ENCODE measurements around the gene CDK13.
"Not testable (repeated sequence)": the region's sequence is repeated elsewhere in the genome, so short reads cannot be mapped to it uniquely, and the experiment has no call there.

CDK13 gene

DNA sequence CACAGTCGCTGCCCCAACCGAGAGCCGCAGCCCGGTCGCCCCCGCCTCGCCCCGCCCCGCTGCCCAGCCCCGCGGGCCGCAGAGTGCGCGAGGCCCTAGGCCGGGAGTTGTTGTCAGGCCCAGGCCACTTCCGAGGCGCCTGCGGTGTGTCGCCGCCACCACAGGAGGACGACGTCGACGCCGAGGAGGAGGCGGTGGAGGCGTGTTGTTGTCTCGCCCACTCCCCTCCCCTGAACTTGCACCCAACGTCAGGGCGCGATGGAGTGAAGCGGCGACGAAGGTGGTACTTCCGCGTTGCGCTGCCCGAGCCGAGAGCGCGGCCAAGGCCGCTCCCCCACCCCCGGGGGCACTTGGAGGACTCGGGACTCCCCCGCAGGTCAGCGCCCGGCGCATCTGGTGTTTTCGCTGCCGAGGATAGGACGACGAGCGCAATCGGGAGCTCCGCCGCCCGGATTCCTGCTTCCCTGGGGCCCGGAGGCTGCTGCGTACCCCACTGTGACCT, at the start of gene CDK13:
CDK13 (plus strand) TSS at position 286 of the 502 bp plus-strand sequence. CDS start 386 bp downstream, outside the sequence.
- peak; percentile 84 to 89 for DNase-seq (ENCODE audit: low read depth in 2 of 2)

DNA sequence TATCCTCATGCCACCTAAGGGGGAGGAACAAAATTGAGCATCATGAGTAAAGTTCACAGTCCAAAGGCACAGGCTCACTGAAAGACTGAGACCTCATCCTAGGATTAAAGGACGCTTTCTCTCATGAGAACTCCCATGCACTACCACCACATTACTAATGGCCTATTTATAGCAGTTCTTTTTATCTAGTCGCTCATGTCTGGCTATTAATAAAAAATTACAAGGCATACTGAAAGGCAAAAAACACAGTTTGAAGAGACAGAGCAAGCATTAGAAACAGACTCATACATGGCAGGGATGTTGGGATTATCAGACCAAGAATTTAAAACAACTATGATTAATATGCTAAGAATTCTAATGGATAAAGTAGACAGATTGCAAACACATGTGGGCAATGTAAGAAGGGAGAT, 46.0 kb upstream of the CDK13 start:
- DNase-seq (ENCODE audit: low read depth in 2 of 2), result no peak

DNA sequence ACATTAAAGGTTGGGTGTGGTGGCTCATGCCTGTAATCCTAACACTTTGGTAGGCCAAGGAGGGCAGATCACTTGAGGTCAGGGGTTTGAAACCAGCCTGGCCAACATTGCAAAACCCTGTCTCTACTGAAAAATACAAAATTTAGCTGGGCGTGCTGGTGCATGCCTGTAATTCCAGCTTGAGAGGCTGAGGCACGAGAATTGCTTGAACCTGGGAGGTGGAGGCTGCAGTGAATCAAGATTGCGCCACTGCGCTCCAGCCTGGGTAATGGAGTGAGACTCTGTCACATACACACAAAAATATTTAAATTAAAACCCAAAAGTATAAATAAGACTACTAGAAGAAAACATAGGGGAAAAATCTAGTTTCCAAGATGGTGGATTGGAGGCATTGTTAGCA, 41.9 kb upstream of the CDK13 start:
- DNase-seq (ENCODE audit: low read depth in 2 of 2), result no peak

GRCh38 chr7:39908973-39909372, 41.1 kb upstream of the CDK13 start:
- no peak for DNase-seq (ENCODE audit: low read depth in 2 of 2)

DNA sequence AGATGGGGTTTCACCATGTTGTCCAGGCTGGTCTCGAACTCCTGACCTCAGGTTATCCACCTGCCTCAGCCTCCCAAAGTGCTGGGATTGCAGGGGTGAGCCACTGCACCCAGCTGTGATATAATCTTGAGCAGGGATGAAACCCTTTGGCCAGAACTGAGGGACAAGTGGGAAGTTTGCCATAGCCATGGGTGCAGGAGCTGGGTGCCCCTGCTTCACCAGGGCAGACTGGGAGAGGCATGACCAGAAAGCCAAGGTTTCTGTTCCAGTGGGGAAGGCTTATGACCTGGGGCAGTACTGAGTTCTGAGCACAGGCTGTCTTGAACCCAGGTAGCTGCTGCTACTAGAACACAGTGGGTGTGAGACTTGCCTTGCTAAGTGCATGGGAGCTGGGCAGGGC, 40.5 kb upstream of the CDK13 start:
- no peak for DNase-seq (ENCODE audit: low read depth in 2 of 2)

- DNase-seq (ENCODE audit: low read depth in 2 of 2), result no peak
Measured at GRCh38 chr7:39910108-39910869, 39.8 kb upstream of the CDK13 start.

GRCh38 chr7:39911167-39911566, 38.9 kb upstream of the CDK13 start:
- no peak for DNase-seq (ENCODE audit: low read depth in 2 of 2)

GRCh38 chr7:39915847-39916246, 34.2 kb upstream of the CDK13 start:
- DNase-seq (ENCODE audit: low read depth in 2 of 2), result not testable (repeated sequence)

- no peak for DNase-seq (ENCODE audit: low read depth in 2 of 2)
Measured at GRCh38 chr7:39919646-39920045, 30.4 kb upstream of the CDK13 start.

GRCh38 chr7:39921506-39922175, 28.4 kb upstream of the CDK13 start:
- no peak for DNase-seq (ENCODE audit: low read depth in 2 of 2)

DNA sequence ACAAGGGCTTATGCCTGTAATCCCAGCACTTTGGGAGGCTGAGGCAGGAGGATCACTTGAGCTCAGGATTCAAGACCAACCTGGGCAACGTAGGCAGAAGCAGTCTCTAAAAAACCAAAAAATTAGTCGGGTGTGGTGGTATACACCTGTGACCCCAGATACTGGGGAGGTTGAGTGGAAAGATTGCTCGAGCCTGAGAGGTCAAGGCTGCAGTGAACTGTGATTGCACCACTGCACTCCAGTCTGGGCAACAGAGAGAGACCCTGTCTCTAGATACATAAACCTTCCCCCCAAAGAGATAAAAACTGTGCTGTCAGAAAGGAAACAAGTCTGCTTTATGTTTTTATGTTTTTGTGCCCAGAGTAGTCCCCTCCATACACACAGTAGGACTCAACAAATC, 27.5 kb upstream of the CDK13 start:
- DNase-seq (ENCODE audit: low read depth in 2 of 2), result no peak

GRCh38 chr7:39923091-39923490, 27.0 kb upstream of the CDK13 start:
- DNase-seq (ENCODE audit: low read depth in 2 of 2), result no peak

- DNase-seq (ENCODE audit: low read depth in 2 of 2), result no peak
Measured at GRCh38 chr7:39924122-39924521, 25.9 kb upstream of the CDK13 start.

- DNase-seq (ENCODE audit: low read depth in 2 of 2), result no peak
Measured at GRCh38 chr7:39926111-39926510, 23.9 kb upstream of the CDK13 start.

DNA sequence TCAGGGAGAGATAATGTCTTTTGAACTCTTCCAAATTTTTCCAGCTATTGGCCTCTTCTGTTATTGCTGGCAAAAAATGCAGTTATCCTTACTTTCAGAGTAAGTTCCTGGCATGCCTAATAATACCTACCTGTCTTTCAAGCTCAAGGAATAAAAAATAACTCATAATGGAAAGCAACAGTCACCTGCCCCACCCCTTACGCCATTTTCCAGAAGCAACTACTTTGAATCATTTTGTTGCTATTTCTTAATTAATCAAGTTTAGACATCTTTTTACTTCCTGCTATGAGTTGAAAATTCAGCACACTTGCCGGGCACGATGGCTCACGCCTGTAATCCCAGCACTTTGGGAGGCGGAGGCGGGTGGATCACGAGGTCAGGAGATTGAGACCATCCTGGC, 23.0 kb upstream of the CDK13 start:
- no peak for DNase-seq (ENCODE audit: low read depth in 2 of 2)

DNA sequence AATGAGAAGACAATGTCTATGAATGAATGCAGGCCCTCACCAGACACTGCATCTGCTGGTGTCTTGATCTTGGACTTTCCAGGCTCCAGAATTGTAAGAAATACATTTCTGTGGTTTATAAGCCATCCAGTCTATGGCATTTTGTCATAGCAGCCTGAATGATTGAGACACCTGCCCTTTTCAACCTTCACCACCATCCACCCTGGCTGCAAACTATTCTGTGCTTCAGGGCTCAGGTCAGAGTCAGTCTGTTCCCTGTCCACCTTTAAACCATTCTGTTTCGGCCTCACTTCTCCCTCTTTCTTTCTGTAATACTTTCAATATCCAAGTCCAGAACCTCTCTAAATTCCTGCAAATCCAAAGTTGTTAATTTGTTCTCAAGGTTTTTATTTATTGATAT, 15.9 kb upstream of the CDK13 start:
- no peak for DNase-seq (ENCODE audit: low read depth in 2 of 2)

GRCh38 chr7:39936761-39937160, 13.3 kb upstream of the CDK13 start:
- no peak for DNase-seq (ENCODE audit: low read depth in 2 of 2)

DNA sequence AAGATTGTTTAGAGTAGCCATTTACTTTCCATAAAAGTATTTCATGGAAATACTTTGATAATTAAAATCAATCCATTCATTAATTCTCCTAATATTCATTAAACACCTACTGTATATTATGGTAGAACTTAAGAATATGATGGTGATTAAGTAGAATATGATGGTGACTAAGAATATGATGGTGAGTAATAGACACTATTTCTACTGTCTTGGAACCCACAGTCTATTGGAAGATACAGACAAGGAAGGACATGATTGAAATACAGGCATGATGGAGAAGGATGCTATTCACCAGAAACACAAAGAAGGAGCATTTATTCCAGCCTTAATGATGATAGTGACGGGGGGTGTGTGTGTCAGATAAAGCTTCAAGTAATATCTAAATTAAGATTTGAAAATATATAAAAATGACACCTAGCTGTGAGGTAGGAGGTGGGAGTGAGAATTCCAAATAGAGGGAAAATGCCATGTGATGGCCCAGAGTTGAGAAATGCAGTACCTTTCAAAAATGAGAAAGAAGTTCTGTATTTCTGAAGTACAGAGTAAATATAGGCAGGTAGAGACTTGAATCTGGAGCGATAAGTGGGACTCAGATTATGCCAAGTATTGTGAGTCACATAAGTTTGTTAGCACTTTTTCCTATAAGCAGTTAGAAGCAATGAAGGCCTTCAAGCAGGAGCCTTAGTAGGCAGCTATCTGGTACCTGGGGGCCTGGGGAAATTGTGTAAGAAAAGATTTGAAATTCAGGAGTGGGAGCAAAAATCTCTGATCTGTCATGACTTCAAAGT, 12.5 kb upstream of the CDK13 start:
- no peak for DNase-seq (ENCODE audit: low read depth in 2 of 2)

- no peak for DNase-seq (ENCODE audit: low read depth in 2 of 2)
Measured at GRCh38 chr7:39942883-39943282, 7.2 kb upstream of the CDK13 start.

- no peak for DNase-seq (ENCODE audit: low read depth in 2 of 2)
Measured at GRCh38 chr7:39946693-39947092, 3.4 kb upstream of the CDK13 start.

DNA sequence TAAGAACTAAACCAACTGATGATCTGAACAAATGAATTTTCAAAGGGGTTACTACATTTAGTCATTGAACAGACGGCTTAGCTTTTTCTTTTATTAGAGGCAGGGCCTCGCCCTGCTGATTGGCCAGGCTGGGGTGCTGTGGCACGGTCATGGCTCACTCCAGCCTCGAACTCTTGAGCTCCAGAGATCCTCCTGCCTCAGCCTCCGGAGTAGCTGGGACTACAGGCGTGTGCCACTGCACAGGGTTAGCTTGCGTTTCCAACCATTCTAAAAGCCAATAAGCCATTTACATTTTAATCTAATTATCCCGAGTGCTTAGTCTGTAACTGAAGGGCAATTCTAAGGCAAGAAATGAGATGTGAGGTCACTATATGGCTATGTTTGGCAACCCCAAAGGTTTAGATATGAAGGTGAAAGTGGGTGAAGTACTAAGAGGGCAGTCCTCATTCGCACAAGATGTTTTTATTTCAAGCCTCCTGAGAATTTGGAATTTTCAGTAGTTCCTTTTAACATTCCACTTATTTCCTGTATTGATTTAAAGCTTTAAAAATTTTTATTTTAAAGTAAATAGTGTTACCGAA, 1.6 kb upstream of the CDK13 start:
- no peak for DNase-seq (ENCODE audit: low read depth in 2 of 2)
